Spinal cord (tissue), 10 donors: ENCODE data around the gene TMEM243. TPM values are rescaled to one million over a fixed set of nuclear protein-coding genes. Genes with fewer than 3 reads are reported as not detected.
A peak's percentile ranks its signal among the peaks of the same experiment; 100 is the strongest.
"Not testable (repeated sequence)": the region's sequence is repeated elsewhere in the genome, so short reads cannot be mapped to it uniquely, and the experiment has no call there.

Experiments
- DNase-seq, 6 donors: peaks; one replicate each; pipeline versions ENCODE4 v3.0.0 to v3.0.0-alpha.2; 2013 to 2015; ENCODE audit warnings: low spot score in 6 of 6, low read depth in 4 of 6
- H3K27ac ChIP-seq: one replicate; pipeline ENCODE4 v1.5.1; 2013; ENCODE audit warnings: low read depth, low read length, control low read depth
- H3K27me3 ChIP-seq: one replicate; pipeline ENCODE4 v1.6.1; 2013; ENCODE audit warnings: low read length; ENCODE audit not compliant: control insufficient read depth, insufficient read depth
- H3K36me3 ChIP-seq: one replicate; pipeline ENCODE4 v1.6.1; 2013; ENCODE audit warnings: low read length; ENCODE audit not compliant: control insufficient read depth, insufficient read depth
- H3K4me1 ChIP-seq: one replicate; pipeline ENCODE4 v1.6.1; 2013; ENCODE audit warnings: low read length; ENCODE audit not compliant: control insufficient read depth, insufficient read depth
- H3K4me3 ChIP-seq: one replicate; pipeline ENCODE4 v1.5.1; 2013; ENCODE audit warnings: low read depth, low read length, control low read depth
- H3K9me3 ChIP-seq: one replicate; pipeline ENCODE4 v1.6.1; 2013; ENCODE audit warnings: low read length; ENCODE audit not compliant: control insufficient read depth, insufficient read depth
- WGBS: methylation state at CpG from one replicate; pipeline ENCODE4 v1.1.5; 2013; ENCODE audit warnings: missing lambda C conversion rate; ENCODE audit not compliant: insufficient coverage; 5-methylcytosine and 5-hydroxymethylcytosine counted together
- long read RNA-seq, 4 donors: transcript quantifications; one replicate each; lab custom pipeline, GENCODE V29; 2026
- polyA plus RNA-seq, 2 donors: library from polyadenylated mRNA; unstranded; fragments of 120-200 nt; gene quantifications; one replicate each; pipeline ENCODE4 v1.2.1, GENCODE V29; 2013; ENCODE audit not compliant: insufficient read length in 2 of 2
- total RNA-seq, 2 donors: library from RNA; depleted of rRNA in 1 of 2; stranded (reverse); fragments of 120-200 nt in 1 of 2; fragments of >200 nt in 1 of 2; gene quantifications; one replicate each; pipeline versions ENCODE4 v1.2.3 to v1.2.4, GENCODE V29; 2013 to 2014
- donor health status: healthy.

The TMEM243 gene, protein sequence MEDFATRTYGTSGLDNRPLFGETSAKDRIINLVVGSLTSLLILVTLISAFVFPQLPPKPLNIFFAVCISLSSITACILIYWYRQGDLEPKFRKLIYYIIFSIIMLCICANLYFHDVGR
- total RNA-seq (10 to 100 TPM; 17.4 to 20.9 TPM), polyA plus RNA-seq (10 to 100 TPM; 17.9 to 19.1 TPM)
- long read RNA-seq, donor 1, transcript TMEM243-201 (4 exons, 1,063 nt): major isoform, 7 of 13 reads
- long read RNA-seq, donor 1, partial matches to known transcripts: 0 of 13 reads
- long read RNA-seq, donor 1, other reads (novel, unspliced or antisense): 0 of 13 reads
- long read RNA-seq, donor 2, partial matches to known transcripts: 0 of 4 reads
- long read RNA-seq, donor 2, other reads (novel, unspliced or antisense): 0 of 4 reads
- long read RNA-seq, donor 3, partial matches to known transcripts: 0 of 6 reads
- long read RNA-seq, donor 3, other reads (novel, unspliced or antisense): 0 of 6 reads
- long read RNA-seq, donor 4, transcript TMEM243-203 (5 exons, 1,273 nt): minor isoform, 20 of 47 reads
- long read RNA-seq, donor 4, transcript TMEM243-201 (4 exons, 1,063 nt): major isoform, 25 of 47 reads
- long read RNA-seq, donor 4, partial matches to known transcripts: 0 of 47 reads
- long read RNA-seq, donor 4, other reads (novel, unspliced or antisense): 0 of 47 reads

DNA sequence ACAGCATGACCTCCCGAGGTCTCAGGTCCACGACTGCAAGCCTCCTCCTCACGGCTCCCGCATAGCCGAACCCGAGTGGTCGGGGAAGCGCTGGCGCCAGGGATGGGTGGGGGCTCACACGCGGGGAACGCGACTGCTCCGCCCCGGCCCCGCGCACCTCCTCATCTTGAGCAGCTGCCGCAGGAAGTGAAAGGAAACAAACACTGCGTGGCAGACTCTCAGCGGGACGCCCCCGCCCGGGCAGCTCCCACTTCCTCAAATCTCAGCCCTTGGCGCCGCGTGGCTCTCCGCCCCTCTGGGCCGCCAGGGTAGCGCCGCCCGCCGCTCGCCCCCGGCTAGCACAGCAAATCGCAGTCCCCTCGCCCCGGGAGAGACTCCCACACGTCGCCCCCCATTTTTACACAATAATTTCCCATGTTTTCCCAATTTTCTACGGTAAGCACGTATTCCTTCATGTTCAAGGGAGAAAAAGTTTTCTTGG lies at the start of gene TMEM243:
TSS of gene TMEM243 (minus strand) at position 188 of the 481 bp plus-strand sequence. CDS start 229 bp downstream, outside the sequence.
- Histone ChIP-seq H3K9me3 (no peaks in the 10 kb centered on the region), H3K27ac (peak within 1 kb of the TSS; percentile 63), H3K27me3 (peaks cover 13% of the 10 kb centered on the region), H3K4me1 (peaks cover 7% of the 10 kb centered on the region), H3K36me3 (no peaks in the 10 kb centered on the region), H3K4me3 (peak within 1 kb of the TSS; percentile 76)
- under 1% methylated on average over 41 of the region's 41 CpGs for WGBS
- peak in 4 of 6 donors; percentile 21 to 73 (median 46) for DNase-seq

DNA sequence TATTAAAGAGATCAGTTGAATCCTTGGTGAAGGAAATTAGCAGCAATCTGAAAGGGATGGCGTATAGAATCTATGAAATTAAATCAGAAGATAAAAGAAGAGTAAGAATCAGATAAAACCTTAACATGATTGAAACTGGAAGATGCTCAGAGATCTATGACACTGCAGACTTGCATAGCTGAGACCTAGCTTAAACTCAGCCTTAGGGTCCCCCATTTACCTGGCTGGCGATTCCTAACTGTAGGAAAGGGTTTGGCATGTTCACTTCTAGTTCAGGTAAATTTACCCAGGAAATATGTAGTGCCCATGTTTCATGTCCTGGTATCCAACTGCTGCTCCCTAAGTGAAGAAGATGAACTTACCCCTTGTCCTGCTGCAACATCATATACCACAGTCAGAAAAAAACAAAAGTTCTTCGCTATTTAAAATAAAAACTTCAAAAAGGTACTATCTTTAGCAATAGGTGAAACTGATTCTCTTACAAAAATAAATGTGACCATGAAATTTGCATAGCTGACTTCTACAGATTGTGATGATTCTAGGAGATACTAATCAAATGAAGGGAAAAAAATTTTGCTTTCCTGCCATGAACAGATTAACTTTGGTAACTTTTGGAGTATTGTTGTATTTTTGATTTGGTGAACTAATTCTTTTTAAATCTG lies 47.8 kb upstream of the TMEM243 start:
- no peaks in the 10 kb centered on the region for H3K4me1 ChIP-seq
- 86% methylated on average over 1 of the region's 3 CpGs for WGBS
- DNase-seq: no peak
- H3K4me3 ChIP-seq: no peak overlapping the region
- no peak overlapping the region for H3K27ac ChIP-seq
- H3K36me3 ChIP-seq: no peaks in the 10 kb centered on the region
- H3K9me3 ChIP-seq: no peaks in the 10 kb centered on the region
- no peaks in the 10 kb centered on the region for H3K27me3 ChIP-seq

- H3K4me3 ChIP-seq: no peak overlapping the region
- H3K27ac ChIP-seq: no peak overlapping the region
- WGBS: 94% methylated on average over 8 of the region's 8 CpGs
- no peaks in the 10 kb centered on the region for H3K36me3 ChIP-seq
- no peaks in the 10 kb centered on the region for H3K9me3 ChIP-seq
- no peaks in the 10 kb centered on the region for H3K4me1 ChIP-seq
- no peak for DNase-seq
- no peaks in the 10 kb centered on the region for H3K27me3 ChIP-seq
These were observed 44.0 kb upstream of the TMEM243 start for GRCh38 chr7:87263537-87263936.

- no peak for DNase-seq
- H3K27ac ChIP-seq: no peak overlapping the region
- H3K4me3 ChIP-seq: no peak overlapping the region
- no peaks in the 10 kb centered on the region for H3K27me3 ChIP-seq
- WGBS: no CpG with 5 or more reads among the region's 3 CpGs
- peaks cover 2% of the 10 kb centered on the region for H3K9me3 ChIP-seq
- no peaks in the 10 kb centered on the region for H3K36me3 ChIP-seq
- H3K4me1 ChIP-seq: no peaks in the 10 kb centered on the region
These were observed 34.1 kb upstream of the TMEM243 start for GRCh38 chr7:87253589-87254087.

- 89% methylated on average over 5 of the region's 5 CpGs for WGBS
- H3K9me3 ChIP-seq, H3K4me3 ChIP-seq, H3K27me3 ChIP-seq, DNase-seq, H3K36me3 ChIP-seq, H3K4me1 ChIP-seq, H3K27ac ChIP-seq: not testable (repeated sequence)
These were observed 26.1 kb upstream of the TMEM243 start for GRCh38 chr7:87245671-87246070.

DNA sequence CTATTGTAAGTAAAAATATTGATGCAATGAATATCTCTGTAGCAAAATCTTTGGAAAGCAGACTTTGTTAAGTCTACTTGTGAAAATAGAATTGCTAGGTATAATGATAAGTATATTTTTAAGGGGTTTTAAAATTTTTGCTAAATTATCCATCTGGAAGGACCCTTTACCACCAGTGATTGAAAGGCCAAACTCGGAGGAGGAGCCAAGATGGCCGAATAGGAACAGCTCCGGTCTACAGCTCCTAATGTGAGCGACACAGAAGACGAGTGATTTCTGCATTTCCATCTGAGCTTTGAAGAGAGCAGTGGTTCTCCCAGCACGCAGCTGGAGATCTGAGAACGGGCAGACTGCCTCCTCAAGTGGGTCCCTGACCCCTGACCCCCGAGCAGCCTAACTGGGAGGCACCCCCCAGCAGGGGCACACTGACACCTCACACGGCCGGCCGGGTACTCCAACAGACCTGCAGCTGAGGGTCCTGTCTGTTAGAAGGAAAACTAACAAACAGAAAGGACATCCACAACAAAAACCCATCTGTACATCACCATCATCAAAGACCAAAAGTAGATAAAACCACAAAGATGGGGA lies 19.0 kb upstream of the TMEM243 start:
- H3K4me3 ChIP-seq, H3K4me1 ChIP-seq, H3K27ac ChIP-seq, H3K36me3 ChIP-seq, DNase-seq, H3K9me3 ChIP-seq, H3K27me3 ChIP-seq: not testable (repeated sequence)
- 96% methylated on average over 3 of the region's 11 CpGs for WGBS

- H3K4me1 ChIP-seq: peaks cover 15% of the 10 kb centered on the region
- DNase-seq: no peak
These were observed 15.4 kb upstream of the TMEM243 start for GRCh38 chr7:87234949-87235348.

GRCh38 chr7:87231711-87232110 lies 12.2 kb upstream of the TMEM243 start:
- Histone ChIP-seq H3K4me3 (no peak overlapping the region), H3K27me3 (peaks cover 1% of the 10 kb centered on the region), H3K36me3 (no peaks in the 10 kb centered on the region), H3K9me3 (no peaks in the 10 kb centered on the region), H3K27ac (no peak overlapping the region), H3K4me1 (peaks cover 16% of the 10 kb centered on the region)
- DNase-seq: peak in 5 of 6 donors; percentile 29 to 94 (median 58)

More at GRCh38 chr7:87234949-87235348, 15.4 kb upstream of the TMEM243 start:
- no peaks in the 10 kb centered on the region for H3K27me3 ChIP-seq
- H3K4me3 ChIP-seq: no peak overlapping the region
- no peaks in the 10 kb centered on the region for H3K9me3 ChIP-seq
- H3K36me3 ChIP-seq: no peaks in the 10 kb centered on the region
- H3K27ac ChIP-seq: no peak overlapping the region

- WGBS: 46% methylated on average over 2 of the region's 7 CpGs
- peaks cover 2% of the 10 kb centered on the region for H3K27me3 ChIP-seq
- no peaks in the 10 kb centered on the region for H3K9me3 ChIP-seq
- H3K4me3 ChIP-seq: no peak overlapping the region
- H3K27ac ChIP-seq: peak overlapping the region; percentile 0
- no peaks in the 10 kb centered on the region for H3K36me3 ChIP-seq
- H3K4me1 ChIP-seq: peaks cover 16% of the 10 kb centered on the region
- peak in 5 of 6 donors; percentile 38 to 90 (median 55) for DNase-seq
These were observed 11.7 kb upstream of the TMEM243 start for GRCh38 chr7:87231258-87231657.
